Stimulated activated CD4-positive, alpha-beta T cell treated with anti-CD3 and anti-CD28 coated beads, Interleukin-15, amount 100 ng/mL, for 1 hour (primary cell): ENCODE data around the gene PDE9A.

Experiments used
- DNase-seq, 2 donors: peaks; one replicate each; pipeline ENCODE4 v3.0.0-alpha.2; 2020; ENCODE audit warnings: low read depth in 1 of 2, low spot score in 1 of 2

Gene PDE9A

DNA sequence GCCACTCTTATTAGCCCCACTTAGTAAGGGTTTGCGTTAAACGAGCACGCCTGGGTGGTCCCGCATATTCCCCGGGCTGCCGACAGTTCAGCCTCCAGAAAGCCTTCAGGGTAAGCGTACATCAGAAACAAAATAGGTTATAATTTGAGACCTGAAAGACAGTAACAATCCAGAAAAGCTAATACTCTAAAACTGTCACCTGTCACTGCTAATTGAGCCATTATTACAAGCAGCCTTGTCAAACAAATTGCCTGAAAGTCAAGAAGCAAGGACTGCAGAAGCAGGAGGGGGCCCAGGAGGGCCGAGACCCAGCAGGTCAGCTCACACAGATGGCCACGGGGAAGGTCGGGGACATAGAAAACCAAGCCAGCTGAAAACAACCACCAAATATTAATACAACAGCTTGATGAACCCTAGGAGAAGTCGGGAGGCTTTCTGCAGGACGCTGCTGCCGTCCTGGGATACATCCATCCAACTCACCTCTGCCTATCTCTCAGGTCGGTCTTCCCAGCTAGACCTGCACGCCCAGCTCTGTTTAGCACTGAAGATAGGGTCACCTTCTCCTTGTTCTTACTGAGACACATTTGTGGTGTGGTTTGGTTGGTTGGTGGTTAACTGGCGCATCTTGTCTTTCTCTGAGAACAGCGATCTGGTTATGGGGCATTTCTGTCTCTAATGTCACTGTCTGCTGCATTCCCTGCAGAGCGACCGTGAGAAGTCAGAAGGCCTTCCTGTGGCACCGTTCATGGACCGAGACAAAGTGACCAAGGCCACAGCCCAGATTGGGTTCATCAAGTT lies 115.1 kb downstream of the PDE9A start:
- no peak for DNase-seq

GRCh38 chr21:42769183-42769819 lies 115.9 kb downstream of the PDE9A start:
- DNase-seq: no peak

DNA sequence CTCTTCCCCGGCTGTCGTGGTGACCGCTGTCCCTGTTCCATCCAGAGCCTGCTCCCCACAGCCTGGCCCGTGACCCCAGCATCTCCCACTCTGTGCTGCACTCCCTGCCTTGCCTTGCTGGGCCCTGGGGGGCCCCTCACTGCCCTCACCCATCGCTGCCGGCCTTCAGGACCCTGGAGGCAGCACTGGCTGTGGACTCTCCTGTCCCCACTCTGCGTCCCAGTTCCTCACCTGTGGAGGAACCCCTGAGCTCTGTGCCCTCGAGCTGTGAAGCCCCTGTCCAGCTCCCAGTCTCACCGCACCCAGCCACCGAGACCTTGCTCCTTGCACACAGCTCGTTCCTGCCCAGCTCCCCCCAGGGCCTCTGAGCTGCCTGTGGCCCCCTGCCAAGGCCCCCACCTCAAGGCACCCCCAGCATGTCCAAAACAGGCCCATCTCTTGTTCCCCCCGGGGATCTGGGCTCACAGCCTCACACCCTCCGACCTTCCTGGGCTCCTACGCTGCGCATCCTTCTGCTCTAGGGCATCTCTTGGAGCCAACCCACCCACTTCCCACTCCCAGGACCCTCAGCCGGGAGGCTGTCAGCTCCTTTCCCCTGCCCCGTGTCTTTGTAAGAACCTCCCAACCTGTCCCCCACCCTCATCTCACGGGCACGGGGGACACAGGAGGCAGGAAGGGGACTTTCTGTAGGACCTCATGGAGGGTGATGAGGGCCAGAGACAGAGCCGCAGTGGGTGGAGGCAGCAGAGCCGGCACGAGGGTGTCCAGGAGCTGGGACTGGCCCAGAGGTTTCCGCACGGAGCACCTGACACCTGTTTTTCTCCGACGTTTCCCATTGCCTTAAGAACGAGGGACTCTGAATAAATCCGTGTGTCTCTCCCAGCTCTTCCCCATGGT lies 116.6 kb downstream of the PDE9A start:
- DNase-seq: no peak

- no peak for DNase-seq
These were observed 117.5 kb downstream of the PDE9A start for GRCh38 chr21:42770717-42771502.

DNA sequence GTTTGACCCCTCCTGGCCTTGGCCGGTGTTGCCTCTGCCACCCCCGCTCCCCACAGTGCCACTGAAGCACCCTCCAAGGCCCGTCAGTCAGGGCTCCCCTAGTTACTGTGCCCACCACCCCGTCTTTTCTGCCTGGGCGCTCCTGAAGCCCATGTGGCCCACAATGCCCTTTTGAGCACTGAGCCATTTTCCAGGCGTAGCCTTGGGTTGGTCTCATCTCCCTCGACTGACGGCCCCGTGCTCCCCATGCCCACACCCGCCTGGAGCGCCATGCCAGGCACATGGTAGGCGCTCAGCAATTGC lies 118.0 kb downstream of the PDE9A start:
- DNase-seq: no peak

DNA sequence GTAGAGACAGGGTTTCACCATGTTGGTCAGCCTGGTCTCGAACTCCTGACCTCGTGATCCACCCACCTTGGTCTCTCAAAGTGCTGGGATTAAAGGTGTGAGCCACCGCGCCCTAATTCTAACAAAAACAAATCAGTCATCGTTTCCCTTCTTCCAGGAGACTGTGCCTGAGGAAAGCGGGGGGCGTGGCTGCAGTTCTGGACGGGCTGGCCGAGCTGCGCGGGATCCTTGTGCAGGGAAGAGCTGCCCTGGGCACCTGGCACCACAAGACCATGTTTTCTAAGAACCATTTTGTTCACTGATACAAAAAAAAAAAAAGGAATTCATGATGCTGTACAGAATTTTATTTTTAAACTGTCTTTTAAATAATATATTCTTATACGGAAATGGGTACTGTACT lies 121.7 kb downstream of the PDE9A start:
- DNase-seq: no peak

DNA sequence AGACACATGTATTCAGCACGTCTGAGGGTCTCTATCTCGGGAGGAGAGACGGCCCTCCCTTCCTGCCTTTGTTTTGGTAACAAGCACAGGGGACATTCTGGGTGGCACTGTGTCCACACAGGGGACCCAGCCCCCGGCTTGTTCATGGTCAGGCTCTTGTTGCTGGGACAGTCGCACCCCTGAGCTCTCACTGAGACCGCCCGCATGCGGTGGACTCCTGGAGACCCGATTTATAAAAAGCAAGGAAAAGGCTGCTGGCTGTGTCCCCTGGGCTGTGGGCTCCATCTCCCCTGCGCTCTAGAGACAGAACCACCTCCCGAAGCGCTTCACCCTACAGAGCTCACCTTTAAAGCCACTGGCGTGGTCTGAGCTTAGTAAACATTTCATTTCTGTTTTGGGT lies 122.5 kb downstream of the PDE9A start:
- DNase-seq: no peak

DNA sequence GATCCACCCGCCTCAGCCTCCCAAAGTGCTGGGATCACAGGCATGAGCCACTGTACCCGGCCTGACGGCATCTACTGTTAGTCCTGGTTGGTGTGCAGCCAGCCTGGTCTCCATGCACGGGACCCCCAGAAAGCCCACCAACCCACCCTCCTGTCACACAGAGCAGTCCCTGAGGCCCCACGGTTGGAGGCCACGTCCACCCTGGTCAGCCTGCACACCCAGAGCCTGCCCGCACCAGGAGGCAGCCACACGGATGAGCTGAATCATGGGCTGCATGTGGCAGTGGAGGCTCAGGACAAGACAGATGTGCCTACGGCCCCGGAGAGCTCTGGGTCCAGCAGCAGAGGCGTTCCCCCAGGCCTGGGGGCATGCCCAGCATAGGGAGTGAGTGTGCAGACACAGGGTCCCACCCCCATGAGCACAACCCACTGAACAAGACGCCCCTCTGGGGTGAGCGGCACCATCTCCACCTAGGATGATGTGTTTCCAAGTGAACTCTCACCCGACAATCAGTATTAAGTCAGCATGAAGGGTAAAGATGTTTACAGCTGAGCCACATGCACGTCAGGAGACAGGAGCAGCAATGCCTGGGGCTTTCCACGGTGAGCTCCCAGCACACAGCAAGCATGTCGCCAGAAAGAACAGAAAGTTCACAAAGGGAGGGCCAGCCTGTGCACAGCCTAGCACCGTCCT lies 123.8 kb downstream of the PDE9A start:
- DNase-seq: no peak

- no peak for DNase-seq
These were observed 124.4 kb downstream of the PDE9A start for GRCh38 chr21:42777757-42778344.

DNA sequence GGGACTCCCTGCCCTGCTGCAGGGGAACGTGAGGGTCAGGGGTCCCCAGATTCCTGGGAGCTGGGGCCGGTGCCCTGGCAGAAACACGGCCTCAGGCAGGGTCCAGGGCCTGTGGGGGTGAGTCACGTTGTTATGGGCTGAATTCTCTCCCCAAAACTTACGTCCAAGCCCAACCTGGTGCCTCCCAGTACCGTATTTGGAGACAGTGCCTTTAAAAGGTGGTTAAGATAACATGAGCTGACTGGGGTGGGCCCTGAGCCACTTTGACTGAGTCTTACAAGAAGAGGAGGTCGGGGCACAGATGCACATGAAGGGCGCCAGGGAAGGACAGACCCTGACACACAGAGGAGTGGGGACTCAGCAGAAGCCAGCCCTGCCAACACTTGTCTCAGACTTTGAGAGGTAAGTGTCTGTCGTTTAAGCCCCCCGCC lies 126.0 kb downstream of the PDE9A start:
- DNase-seq: no peak

DNA sequence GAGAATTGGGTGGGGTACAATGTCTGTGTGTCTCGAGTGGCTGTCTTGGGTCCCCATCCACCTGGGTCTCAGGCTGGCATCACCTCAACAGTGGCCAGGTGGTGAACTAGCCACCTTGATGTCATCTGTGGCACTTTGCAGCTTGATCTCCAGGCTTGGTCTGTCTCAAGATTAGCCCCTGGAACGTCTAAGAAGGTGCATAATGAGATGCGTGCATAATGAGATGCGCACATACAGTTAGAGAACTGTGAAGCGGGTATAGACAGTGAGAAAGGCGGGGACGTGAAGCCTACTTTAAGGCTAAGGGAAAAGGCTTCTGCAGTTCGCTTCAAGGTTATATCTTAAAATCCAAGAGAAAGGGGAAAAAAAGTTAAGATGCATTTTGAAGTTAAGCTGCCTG lies 127.2 kb downstream of the PDE9A start:
- no peak for DNase-seq

DNA sequence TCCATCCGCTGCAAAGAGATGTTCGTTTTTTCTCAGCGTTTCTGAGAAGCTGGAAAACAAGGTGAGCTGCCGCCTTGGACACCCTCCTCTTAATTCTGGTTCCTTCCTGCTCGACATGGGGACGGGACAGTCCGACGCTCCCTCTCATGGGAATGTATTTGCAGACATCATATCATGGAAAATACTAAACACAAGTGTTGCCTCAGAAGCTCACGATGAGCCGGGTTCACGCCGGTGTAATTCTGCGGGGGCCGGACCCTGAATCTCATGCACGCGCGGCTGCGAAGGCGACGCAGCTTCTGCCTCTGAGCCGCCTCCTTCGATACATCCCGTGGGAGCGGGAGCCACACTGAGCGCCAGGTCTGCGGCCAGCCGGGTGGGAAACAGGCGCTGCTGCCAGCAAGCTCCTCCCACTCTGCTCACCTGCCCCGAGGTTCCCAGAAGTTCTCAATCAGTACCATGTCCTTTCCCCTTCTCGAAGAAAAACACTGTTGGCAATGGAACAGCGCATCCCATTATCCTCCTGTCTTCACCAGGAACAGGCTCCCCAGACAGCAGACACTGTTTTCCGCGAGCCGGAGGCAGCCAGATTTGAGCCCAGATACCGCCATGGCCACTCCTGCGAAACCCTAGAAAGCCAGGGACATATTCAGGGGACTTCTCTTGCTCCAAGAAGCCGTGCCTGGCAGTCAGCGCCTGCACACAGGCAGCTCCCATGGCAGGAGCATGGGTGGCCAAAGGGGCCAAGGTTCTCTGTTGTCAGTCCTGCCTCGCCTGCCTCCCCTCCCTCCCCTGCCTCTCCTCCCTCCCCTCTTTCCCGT lies 127.9 kb downstream of the PDE9A start:
- no peak for DNase-seq

- no peak for DNase-seq
These were observed 128.7 kb downstream of the PDE9A start for GRCh38 chr21:42781971-42782722.

- DNase-seq: no peak
These were observed 129.4 kb downstream of the PDE9A start for GRCh38 chr21:42782723-42783242.

- no peak for DNase-seq
These were observed 130.9 kb downstream of the PDE9A start for GRCh38 chr21:42784276-42784675.

GRCh38 chr21:42784896-42785451 lies 131.6 kb downstream of the PDE9A start:
- DNase-seq: no peak

DNA sequence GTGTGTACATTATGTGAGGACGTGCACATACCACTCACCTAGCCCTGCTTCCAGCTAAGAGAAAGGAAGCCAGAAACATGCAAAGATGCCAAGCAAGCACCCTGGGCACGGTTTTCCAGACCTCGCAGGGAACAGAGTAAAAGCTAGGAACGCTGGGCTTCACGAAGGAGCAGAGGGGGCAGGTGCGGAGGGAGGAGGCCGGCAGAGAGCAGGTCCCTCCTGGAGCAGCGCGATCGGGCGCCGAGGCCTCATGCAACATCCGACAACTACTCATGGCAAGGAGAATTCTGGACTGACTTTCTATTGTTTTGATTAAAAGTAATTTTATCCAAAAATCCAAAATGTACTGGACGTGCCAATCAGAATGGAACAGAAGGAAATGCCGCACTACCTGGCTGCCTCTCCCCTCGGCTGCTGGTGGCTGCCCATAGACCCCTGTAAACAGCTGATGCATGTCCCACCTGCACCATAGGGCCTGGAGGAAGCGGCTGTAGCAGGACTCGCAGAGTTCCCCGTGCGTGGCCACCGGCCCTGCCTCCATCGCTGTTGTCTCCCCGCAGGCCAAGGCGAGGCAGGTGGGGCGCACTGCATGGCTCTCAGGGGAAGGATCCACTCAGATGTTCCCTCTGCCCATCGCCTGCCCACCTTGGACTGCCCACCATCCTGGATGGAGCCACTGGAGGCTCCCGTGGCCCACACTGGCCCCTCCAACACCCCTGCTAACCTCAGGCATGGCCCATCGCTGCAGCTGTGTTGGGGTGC lies 132.4 kb downstream of the PDE9A start:
- no peak for DNase-seq
